Endothelial cell of umbilical vein (primary cell): Measurements from ENCODE around the gene CFAP57. TPM values are rescaled to one million over a fixed set of nuclear protein-coding genes. Genes with fewer than 3 reads are reported as not detected.

Experiments
- BruUV-seq: library from RNA; stranded (reverse); fragments of 400-500 nt; replicated peaks from 2 replicates; lab custom pipeline; 2021; lab: Mats Ljungman, UMichigan
- CTCF ChIA-PET: fragments of 300-600, 350-600 bp; sonication (Branson Sonifier 250); formaldehyde crosslinking; loops from one replicate; lab custom pipeline; 2021; ENCODE audit warnings: antibody characterized with exemption, inconsistent platforms; lab: Charles Lee
- POLR2A ChIA-PET: fragments of 300-600, 350-600 bp; sonication (Branson Sonifier 250); formaldehyde crosslinking; loops from one replicate; lab custom pipeline; 2021; ENCODE audit warnings: antibody characterized with exemption, inconsistent platforms; lab: Charles Lee
- DNase-seq: peaks from one replicate; pipeline ENCODE4 v3.0.0-alpha.2; 2011; ENCODE audit warnings: low read depth, low spot score
- FAIRE-seq: peaks from 2 replicates; lab custom pipeline; 2011; peaks lifted over from hg19 to GRCh38; lab: Jason Lieb, UNC
- H2AFZ ChIP-seq: 2 replicates; pipeline ENCODE4 v1.6.0; 2012; ENCODE audit warnings: low read depth, low read length, control low read depth, inconsistent platforms
- H3K27ac ChIP-seq: 2 replicates; pipeline ENCODE4 v1.5.1; 2011; ENCODE audit warnings: low read depth, mild to moderate bottlenecking, control low read depth, low read length, moderate library complexity; ENCODE audit not compliant: insufficient read depth
- H3K27me3 ChIP-seq, 2 experiments: 2 replicates each; pipeline versions ENCODE4 v1.6.0 to v1.6.1; 2011; ENCODE audit warnings: low read length in 2 of 2, mixed read lengths in 1 of 2; ENCODE audit not compliant: control insufficient read depth in 2 of 2, insufficient read depth in 2 of 2
- H3K36me3 ChIP-seq, 2 experiments: 2 replicates in 1 of 2; 3 replicates in 1 of 2; pipeline ENCODE4 v1.5.1; 2011; ENCODE audit warnings: low read length in 2 of 2, mild to moderate bottlenecking in 1 of 2, moderate library complexity in 1 of 2; ENCODE audit not compliant: control insufficient read depth in 2 of 2, insufficient read depth in 2 of 2; ENCODE audit errors: extremely low read depth in 1 of 2
- H3K4me1 ChIP-seq: 3 replicates; pipeline ENCODE4 v1.5.1; 2011; ENCODE audit warnings: mild to moderate bottlenecking, low read length; ENCODE audit not compliant: control insufficient read depth, insufficient read depth; ENCODE audit errors: extremely low read depth
- H3K4me2 ChIP-seq: 2 replicates; pipeline ENCODE4 v1.6.1; 2011; ENCODE audit warnings: low read length, control low read depth, mixed read lengths; ENCODE audit not compliant: insufficient read depth
- H3K4me3 ChIP-seq, 3 experiments: fragments of 200-600 bp in 1 of 3; sonication (generic), shearing (Covaris generic) in 1 of 3; replicated peaks in 1 of 3; 2 replicates each; pipeline ENCODE4 v1.5.1; 2011 to 2016; ENCODE audit warnings: control low read depth in 3 of 3, low read length in 3 of 3, mild to moderate bottlenecking in 2 of 3, inconsistent platforms in 1 of 3, low read depth in 1 of 3, moderate library complexity in 1 of 3; ENCODE audit not compliant: insufficient read depth in 1 of 3
- H3K79me2 ChIP-seq: 2 replicates; pipeline ENCODE4 v1.6.0; 2012; ENCODE audit warnings: low read length, inconsistent platforms; ENCODE audit not compliant: control insufficient read depth, insufficient read depth
- H3K9ac ChIP-seq: replicated peaks from 2 replicates; pipeline ENCODE3; 2011; ENCODE audit warnings: low read length, control low read depth; ENCODE audit not compliant: insufficient read depth; ENCODE audit errors: extremely low read depth
- H3K9me1 ChIP-seq: replicated peaks from 3 replicates; pipeline ENCODE4 v1.6.0; 2011; ENCODE audit warnings: mild to moderate bottlenecking, low read length; ENCODE audit not compliant: control insufficient read depth, insufficient read depth; ENCODE audit errors: extremely low read depth
- H3K9me3 ChIP-seq: replicated peaks from 2 replicates; pipeline ENCODE4 v1.5.1; 2012; ENCODE audit warnings: low read length, inconsistent platforms; ENCODE audit not compliant: control insufficient read depth, insufficient read depth
- H4K20me1 ChIP-seq: replicated peaks from 2 replicates; pipeline ENCODE3; 2011; ENCODE audit warnings: mild to moderate bottlenecking, low read length; ENCODE audit not compliant: control insufficient read depth, insufficient read depth; ENCODE audit errors: extremely low read depth
- CTCF ChIP-seq, 2 donors: IDR thresholded peaks; 1 replicate in 1 of 2; 2 replicates in 1 of 2; pipeline ENCODE4 v1.5.1; 2011; ENCODE audit warnings: low read length in 2 of 2, mild to moderate bottlenecking in 2 of 2, moderate library complexity in 2 of 2, control low read depth in 1 of 2, inconsistent platforms in 1 of 2, low read depth in 1 of 2; ENCODE audit not compliant: insufficient read depth in 1 of 2; ENCODE audit errors: extremely low read depth in 1 of 2
- EZH2 ChIP-seq: IDR thresholded peaks from 2 replicates; pipeline ENCODE4 v1.6.1; 2012; ENCODE audit warnings: borderline replicate concordance, low read depth, mild to moderate bottlenecking, moderate library complexity, low read length, inconsistent platforms; ENCODE audit not compliant: severe bottlenecking
- FOS ChIP-seq: IDR thresholded peaks from 2 replicates; pipeline ENCODE4 v1.6.1; 2011; ENCODE audit warnings: mild to moderate bottlenecking, low read length, moderate library complexity, borderline replicate concordance; ENCODE audit not compliant: insufficient read depth
- GATA2 ChIP-seq: IDR thresholded peaks from 2 replicates; pipeline ENCODE4 v1.7.0; 2011; ENCODE audit warnings: low read depth, mild to moderate bottlenecking, moderate library complexity, mixed read lengths, low read length; ENCODE audit not compliant: insufficient read length, insufficient read depth
- JUN ChIP-seq: IDR thresholded peaks from 2 replicates; pipeline ENCODE4 v1.6.1; 2011; ENCODE audit warnings: borderline replicate concordance, low read depth; ENCODE audit not compliant: insufficient read length, insufficient read depth
- MYC ChIP-seq: IDR thresholded peaks from one replicate; pipeline ENCODE4 v1.6.1; 2011; ENCODE audit warnings: mild to moderate bottlenecking, low read depth, low read length
- POLR2A ChIP-seq: IDR thresholded peaks from 2 replicates; pipeline ENCODE4 v1.6.1; 2012; ENCODE audit warnings: low read depth, mild to moderate bottlenecking, control low read depth, low read length
- POLR2AphosphoS5 ChIP-seq: IDR thresholded peaks from 2 replicates; pipeline ENCODE4 v1.6.1; 2012; ENCODE audit warnings: low read depth, mild to moderate bottlenecking, control low read depth, low read length, moderate library complexity; ENCODE audit not compliant: insufficient read depth
- dilution Hi-C: fragments of 300-500 bp; cut with MboI; formaldehyde crosslinking; loops from one replicate; pipeline ENCODE4 v1.15.0; 2019; ENCODE audit warnings: low sequenced_read_pairs; ENCODE audit not compliant: extremely low pct_ligation_motif_present
- intact Hi-C: fragments of 100-400 bp; cut with micrococcal nuclease; formaldehyde crosslinking; loops from one replicate; pipeline ENCODE4 v1.10.0; 2022
- polyA plus RNA-seq, 4 experiments: library from polyadenylated mRNA; depleted of rRNA in 3 of 4; stranded (reverse) in 3 of 4; unstranded in 1 of 4; fragments of >200 nt; gene quantifications; 2 replicates each; pipeline versions ENCODE4 v1.2.1 to v1.2.3, GENCODE V29; 2011 to 2012; ENCODE audit warnings: missing spikeins in 1 of 4
- total RNA-seq: library from RNA; stranded (reverse); gene quantifications from 2 replicates; pipeline ENCODE4 v1.2.3, GENCODE V29; 2021
- TF ChIP-seq, protein P1 (sequence below): IDR thresholded peaks from 2 replicates; pipeline ENCODE4 v1.6.1; 2011; ENCODE audit not compliant: insufficient read depth, insufficient read length

The CFAP57 gene
- total and polyA plus RNA-seq, 2 donors (not counting 3 experiments of a cell fraction or from before 2014, with no cell fraction given), result 0.88 to 0.91 TPM

- Histone ChIP-seq H3K4me1 (no peaks in the 10 kb centered on the region), H4K20me1 (no peaks in the 10 kb centered on the region), H3K9me3 (no peaks in the 10 kb centered on the region), H3K4me3 (no peak overlapping the region), H3K9me1 (no peaks in the 10 kb centered on the region), H3K9ac (no peak overlapping the region), H3K36me3 (no peaks in the 10 kb centered on the region), H3K79me2 (no peaks in the 10 kb centered on the region), H3K27me3 (peaks cover 2 to 5% of the 10 kb centered on the region in 2 experiments), H2AFZ (no peak overlapping the region), H3K27ac (no peak overlapping the region), H3K4me2 (no peak overlapping the region)
- POLR2A ChIA-PET, result no interaction called here
- TF ChIP-seq CTCF (IDR thresholded peaks at IDR 0.05; ENCODE audit: extremely low read depth in 1 of 2, insufficient read depth in 1 of 2, low read depth in 1 of 2, low read length in 2 of 2) (no peak), FOS (no peak), GATA2 (no peak), EZH2 (no peak), POLR2A (no peak), JUN (no peak), MYC (no peak), POLR2AphosphoS5 (no peak)
- TF ChIP-seq, protein P1, sequence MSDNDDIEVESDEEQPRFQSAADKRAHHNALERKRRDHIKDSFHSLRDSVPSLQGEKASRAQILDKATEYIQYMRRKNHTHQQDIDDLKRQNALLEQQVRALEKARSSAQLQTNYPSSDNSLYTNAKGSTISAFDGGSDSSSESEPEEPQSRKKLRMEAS, result no peak
- CTCF ChIA-PET, result interaction anchor here (0.8 to 1.4 kb wide), 4 partner anchors 9 to 126 kb away, joined by 3 to 5 read pairs (median 4); no protein-coding TSS in a partner anchor
- no peak for FAIRE-seq
- dilution Hi-C loops, result no loop called here
- BruUV-seq, result no TSS peak
- no peak for DNase-seq
- intact Hi-C loops, result no loop called here
Measured at GRCh38 chr1:43288058-43288784, 116.1 kb downstream of the CFAP57 start.
